Adrenal gland (tissue), 19 donors: ENCODE measurements around the gene ARL8A. TPM values are rescaled to one million over a fixed set of nuclear protein-coding genes. Genes with fewer than 3 reads are reported as not detected.

Experiments used
- DNase-seq, 7 donors: peaks; one replicate each; pipeline ENCODE4 v3.0.0-alpha.2; 2019 to 2020
- H3K27ac ChIP-seq, 5 donors: fragments of 200-600 bp; sonication (generic) in 4 of 5; 1 replicate in 3 of 5; 2 replicates in 2 of 5; pipeline versions ENCODE4 v1.5.1 to v1.8.0; 2016 to 2020; ENCODE audit warnings: mild to moderate bottlenecking in 1 of 5
- H3K27me3 ChIP-seq: fragments of 200-600 bp; 2 replicates; pipeline ENCODE4 v1.8.0; 2021
- H3K36me3 ChIP-seq, 2 donors: fragments of 200-600 bp; replicated peaks in 1 of 2; 1 replicate in 1 of 2; 2 replicates in 1 of 2; pipeline versions ENCODE4 v1.5.1 to v1.8.0; 2018 to 2022
- H3K4me1 ChIP-seq, 2 donors: fragments of 200-600 bp; replicated peaks in 1 of 2; 1 replicate in 1 of 2; 2 replicates in 1 of 2; pipeline versions ENCODE4 v1.5.1 to v1.8.0; 2018 to 2021
- H3K4me3 ChIP-seq, 4 donors: fragments of 200-600 bp; sonication (generic) in 3 of 4; one replicate each; pipeline ENCODE4 v1.5.1; 2016 to 2018
- H3K9me3 ChIP-seq, 3 donors: fragments of 200-600 bp; sonication (generic) in 1 of 3; replicated peaks in 1 of 3; 1 replicate in 2 of 3; 2 replicates in 1 of 3; pipeline versions ENCODE4 v1.5.1 to v1.8.0; 2016 to 2021
- CTCF ChIP-seq, 6 experiments: fragments of 450-650 bp in 4 of 6; fragments of 200-600 bp in 2 of 6; sonication (generic) in 1 of 6; IDR thresholded peaks; 1 replicate in 5 of 6; 2 replicates in 1 of 6; pipeline versions ENCODE4 v1.5.1 to v1.8.0; 2016 to 2021; ENCODE audit warnings: antibody characterized with exemption in 6 of 6, mild to moderate bottlenecking in 2 of 6, moderate library complexity in 1 of 6
- POLR2A ChIP-seq, 2 donors: fragments of 450-650 bp; IDR thresholded peaks; one replicate each; pipeline ENCODE4 v1.6.1; 2017; ENCODE audit warnings: antibody characterized with exemption in 2 of 2, mild to moderate bottlenecking in 2 of 2, moderate library complexity in 1 of 2
- WGBS, 4 donors: extraction: QIAGEN DNeasy Blood & Tissue Kit in 2 of 4; methylation state at CpG; one replicate each; pipeline versions ENCODE4 v1.1.5 to v1.1.7; 2013 to 2017; 5-methylcytosine and 5-hydroxymethylcytosine counted together
- intact Hi-C, 2 donors: fragments of 100-400 bp; cut with DNase I; formaldehyde crosslinking; loops; one replicate each; pipeline versions ENCODE4 v1.14.1 to v1.15.0; 2022 to 2023
- long read RNA-seq, 10 donors: library from polyadenylated mRNA in 3 of 10; unstranded in 2 of 10; stranded (forward) in 1 of 10; transcript quantifications; one replicate each; pipeline ENCODE4 v2.0.0 and lab custom pipeline, GENCODE V29; 2021 to 2026
- polyA plus RNA-seq, 3 donors: library from polyadenylated mRNA; stranded (reverse); fragments of 200-250 nt in 2 of 3; fragments of 350-450 nt in 1 of 3; fragmentation: Illumina TruSeq in 1 of 3; extraction: RNeasy Lipid Tissue Mini Kit (QIAGEN cat#74804) in 1 of 3; gene quantifications; one replicate each; pipeline ENCODE4 v1.2.3, GENCODE V29; 2013 to 2014
- total RNA-seq, 9 donors: library from RNA; depleted of rRNA in 4 of 9; stranded (reverse); fragments of >200 nt in 4 of 9; fragments of 120-200 nt in 1 of 9; fragmentation: NEBNext Ultra II Directional in 1 of 9; extraction: Animal tissue kit (Norgen Biotek cat#: 25700) in 1 of 9; gene quantifications; one replicate each; pipeline versions ENCODE4 v1.1.0 to v1.2.4, GENCODE V29; 2013 to 2023
- donor health status: healthy with polysubstance abuse.
- donor health status: Bipolar disorder and iron deficiency.
- donor health status: DM: yes; HTN: yes; CAD: no.
- donor health status: DM: no; HTN: no; CAD: no.
- donor health status: DM: no; HTN: no; CAD: no.
- donor health status: DM: yes; HTN: yes; CAD: no.

ARL8A gene
- total RNA-seq (100 to 1,000 TPM in 1 of 9 donors, 10 to 100 TPM in 8; 34.3 to 115 (median 58.6) TPM), polyA plus RNA-seq (10 to 100 TPM; 26.4 to 71.2 (median 28.6) TPM)
- long read RNA-seq, donor 1, transcript ARL8A-201 (7 exons, 1,793 nt) = major isoform, 12 of 15 reads
- long read RNA-seq, donor 1, partial matches to known transcripts = 0 of 15 reads
- long read RNA-seq, donor 1, other reads (novel, unspliced or antisense) = 0 of 15 reads
- long read RNA-seq, donor 2, transcript ARL8A-201 (7 exons, 1,793 nt) = major isoform, 9 of 9 reads
- long read RNA-seq, donor 2, partial matches to known transcripts = 0 of 9 reads
- long read RNA-seq, donor 2, other reads (novel, unspliced or antisense) = 0 of 9 reads
- long read RNA-seq, donor 3, transcript ARL8A-201 (7 exons, 1,793 nt) = major isoform, 20 of 23 reads
- long read RNA-seq, donor 3, partial matches to known transcripts = 0 of 23 reads
- long read RNA-seq, donor 3, other reads (novel, unspliced or antisense) = 0 of 23 reads
- long read RNA-seq, donor 4, partial matches to known transcripts = 0 of 1 reads
- long read RNA-seq, donor 4, other reads (novel, unspliced or antisense) = 1 of 1 reads
- long read RNA-seq, donor 5, transcript ARL8A-201 (7 exons, 1,793 nt) = major isoform, 98 of 107 reads
- long read RNA-seq, donor 5, partial matches to known transcripts = 1 of 107 reads
- long read RNA-seq, donor 5, other reads (novel, unspliced or antisense) = 8 of 107 reads
- long read RNA-seq, donor 6, partial matches to known transcripts = 0 of 3 reads
- long read RNA-seq, donor 6, other reads (novel, unspliced or antisense) = 2 of 3 reads
- long read RNA-seq, donor 7, transcript ARL8A-201 (7 exons, 1,793 nt) = major isoform, 23 of 24 reads
- long read RNA-seq, donor 7, partial matches to known transcripts = 0 of 24 reads
- long read RNA-seq, donor 7, other reads (novel, unspliced or antisense) = 0 of 24 reads
- long read RNA-seq, donor 8, transcript ARL8A-201 (7 exons, 1,793 nt) = major isoform, 36 of 37 reads
- long read RNA-seq, donor 8, partial matches to known transcripts = 0 of 37 reads
- long read RNA-seq, donor 8, other reads (novel, unspliced or antisense) = 0 of 37 reads
- long read RNA-seq, donor 9, transcript ARL8A-201 (7 exons, 1,793 nt) = major isoform, 20 of 20 reads
- long read RNA-seq, donor 9, partial matches to known transcripts = 0 of 20 reads
- long read RNA-seq, donor 9, other reads (novel, unspliced or antisense) = 0 of 20 reads
- long read RNA-seq, donor 10, transcript ARL8A-201 (7 exons, 1,793 nt) = major isoform, 18 of 18 reads
- long read RNA-seq, donor 10, partial matches to known transcripts = 0 of 18 reads
- long read RNA-seq, donor 10, other reads (novel, unspliced or antisense) = 0 of 18 reads

DNA sequence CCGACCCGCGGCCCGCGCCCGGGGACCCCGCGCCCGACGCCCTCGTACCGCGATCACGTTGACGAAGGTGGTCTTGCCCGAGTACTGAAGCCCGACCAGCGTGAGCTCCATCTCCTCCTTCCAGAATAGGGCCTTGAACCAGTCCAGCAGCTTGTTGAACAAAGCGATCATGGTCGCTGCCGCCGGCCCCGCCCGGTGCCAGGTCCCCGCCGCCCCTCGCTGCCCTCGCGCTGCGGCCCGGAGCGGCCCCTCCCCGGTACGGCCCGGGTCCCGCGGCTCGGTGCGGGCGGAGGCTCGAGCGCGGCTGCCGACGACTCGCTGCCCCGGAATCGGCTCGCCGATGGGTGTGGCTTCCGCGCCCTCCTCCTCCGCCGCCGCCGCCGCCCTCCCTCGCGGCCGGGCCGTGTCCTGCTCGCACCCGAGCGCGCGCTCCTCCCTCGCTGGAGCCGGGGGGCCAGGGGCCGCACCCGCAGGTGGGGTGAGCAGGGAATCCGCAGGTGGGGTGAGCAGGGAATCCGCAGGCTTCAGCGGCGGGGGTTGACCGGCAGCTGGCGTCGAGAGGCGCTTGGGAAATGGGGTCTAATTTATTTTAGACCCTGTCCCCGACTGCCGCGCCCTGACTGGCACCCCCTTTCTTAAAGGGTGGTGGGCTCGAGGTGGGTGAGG lies at the start of gene ARL8A:
ARL8A (minus strand) TSS at position 336 of the 666 bp plus-strand sequence; CDS start at position 171, 165 bp downstream.
- intact Hi-C loops = no loop called here
- DNase-seq = peak in 5 of 7 donors; percentile 50 to 77 (median 70)
- no peak for TF ChIP-seq CTCF (IDR thresholded peaks at IDR 0.05)
- TF ChIP-seq POLR2A (IDR thresholded peaks at IDR 0.05) = peak; percentile 39 to 59

DNA sequence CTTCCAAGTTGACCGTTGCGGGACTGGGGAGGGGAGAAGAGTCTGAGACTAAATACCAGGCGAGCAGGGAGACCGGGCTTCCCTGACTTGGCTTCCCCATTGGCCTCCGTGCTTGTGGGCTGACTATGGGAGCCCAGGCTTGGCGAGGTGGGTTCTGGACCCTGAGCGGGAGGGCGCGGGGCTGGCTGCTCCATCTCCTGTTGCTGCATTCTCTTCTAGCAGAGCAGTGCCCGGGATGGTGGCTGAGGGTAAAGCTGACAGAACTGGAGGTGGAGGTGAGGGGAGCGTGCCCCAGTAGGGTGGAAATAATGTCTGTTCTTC lies 49.8 kb upstream of the ARL8A start:
- no peak overlapping the region for H3K27ac ChIP-seq
- intact Hi-C loops = no loop called here
- H3K9me3 ChIP-seq = no peaks in the 10 kb centered on the region
- DNase-seq = no peak
- H3K4me1 ChIP-seq = peaks cover 0 to 8% of the 10 kb centered on the region in 2 donors
- peaks cover 29% of the 10 kb centered on the region for H3K27me3 ChIP-seq
- H3K36me3 ChIP-seq = no peaks in the 10 kb centered on the region
- TF ChIP-seq POLR2A (IDR thresholded peaks at IDR 0.05) (no peak), CTCF (IDR thresholded peaks at IDR 0.05) (no peak)
- WGBS, 4 donors = 48 to 84% (median 61%) methylated on average over 4 to 11 of the region's 11 CpGs
- H3K4me3 ChIP-seq = no peak overlapping the region

More for the DNA sequence above, at the start of gene ARL8A:
- H3K36me3 ChIP-seq = no peaks in the 10 kb centered on the region
- 0 to 2% (median 0%) methylated on average over 10 to 82 of the region's 82 CpGs for WGBS, 4 donors
- no peaks in the 10 kb centered on the region for H3K9me3 ChIP-seq
- peak within 1 kb of the TSS; percentile 71 to 96 (median 86) for H3K4me3 ChIP-seq
- no peaks in the 10 kb centered on the region for H3K27me3 ChIP-seq
- H3K4me1 ChIP-seq = peaks cover 8 to 33% of the 10 kb centered on the region in 2 donors
- H3K27ac ChIP-seq = peak within 1 kb of the TSS; percentile 80 to 98 (median 87)

DNA sequence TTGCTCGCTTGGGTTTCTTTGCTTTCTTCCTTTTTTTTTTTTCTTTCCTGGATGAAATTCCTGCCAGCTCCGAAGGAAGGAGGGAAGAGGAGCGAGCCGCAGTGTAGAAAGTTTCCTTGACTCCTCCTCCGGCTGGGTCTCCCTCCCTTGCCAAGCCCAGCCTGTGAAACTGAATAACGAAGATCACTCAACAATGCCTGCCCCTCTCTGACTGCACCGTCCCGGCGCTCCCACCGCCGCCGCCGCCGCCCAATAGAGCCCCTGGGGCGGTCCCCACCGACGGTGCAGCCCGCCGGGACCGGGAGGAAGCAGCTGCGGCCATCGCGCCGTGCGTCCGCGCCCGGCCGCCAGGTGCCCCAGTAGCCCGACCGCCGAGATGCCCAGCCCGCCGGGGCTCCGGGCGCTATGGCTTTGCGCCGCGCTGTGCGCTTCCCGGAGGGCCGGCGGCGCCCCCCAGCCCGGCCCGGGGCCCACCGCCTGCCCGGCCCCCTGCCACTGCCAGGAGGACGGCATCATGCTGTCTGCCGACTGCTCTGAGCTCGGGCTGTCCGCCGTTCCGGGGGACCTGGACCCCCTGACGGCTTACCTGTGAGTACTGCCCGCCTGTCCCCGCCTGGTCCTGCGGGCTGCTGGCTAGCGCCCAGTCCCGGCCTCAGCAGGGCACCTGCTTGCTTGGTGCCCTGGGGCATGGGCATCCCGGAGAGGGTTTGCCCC lies 49.2 kb upstream of the ARL8A start, which contains the start of gene LGR6:
LGR6 (plus strand) TSS at position 186 of the 714 bp plus-strand sequence; CDS start at position 377, 191 bp downstream.
- Histone ChIP-seq H3K9me3 (no peaks in the 10 kb centered on the region), H3K4me3 (peak within 1 kb of the TSS in 1 of 4 donors; percentile 19), H3K4me1 (peaks cover 0 to 8% of the 10 kb centered on the region in 2 donors), H3K27me3 (peaks cover 29% of the 10 kb centered on the region), H3K36me3 (no peaks in the 10 kb centered on the region), H3K27ac (no peak within 1 kb of the TSS)
- no peak for TF ChIP-seq POLR2A (IDR thresholded peaks at IDR 0.05)
- peak in 2 of 6 experiments; percentile 10 to 22 for TF ChIP-seq CTCF (IDR thresholded peaks at IDR 0.05)
- no peak for DNase-seq
- WGBS, 4 donors = 2 to 11% (median 3%) methylated on average over 6 to 61 of the region's 61 CpGs
- intact Hi-C loops = loop anchor here (2.0 kb wide), 1 partner anchor 121 kb away; no protein-coding TSS in a partner anchor
